HAP-1 (cell line): ENCODE measurements around the gene LPCAT2.

ENCODE experiments used
- DNase-seq, 2 experiments: peaks; one replicate each; pipeline ENCODE4 v3.0.0-alpha.2; 2016 to 2020; ENCODE audit warnings: low spot score in 2 of 2
- H3K27me3 ChIP-seq: fragments of 250-450 bp; sonication (Bioruptor Pico); 2 replicates; pipeline ENCODE4 v1.5.1; 2020; ENCODE audit warnings: low read depth, mild to moderate bottlenecking, moderate library complexity
- H3K36me3 ChIP-seq: fragments of 250-450 bp; sonication (Bioruptor Pico); replicated peaks from 2 replicates; pipeline ENCODE4 v1.5.1; 2020; ENCODE audit warnings: mild to moderate bottlenecking
- H3K4me1 ChIP-seq: fragments of 250-450 bp; sonication (Bioruptor Pico); 2 replicates; pipeline ENCODE4 v1.5.1; 2020; ENCODE audit warnings: mild to moderate bottlenecking
- H3K4me3 ChIP-seq: fragments of 250-450 bp; sonication (Bioruptor Pico); 2 replicates; pipeline ENCODE4 v1.5.1; 2020; ENCODE audit warnings: mild to moderate bottlenecking, moderate library complexity
- H3K9me3 ChIP-seq: fragments of 250-450 bp; sonication (Bioruptor Pico); 2 replicates; pipeline ENCODE4 v1.5.1; 2020; ENCODE audit warnings: mild to moderate bottlenecking, moderate library complexity
- in situ Hi-C: fragments of 300-500 bp; cut with MboI; formaldehyde crosslinking; loops from 3 replicates; pipeline ENCODE4 v1.14.3; 2020; ENCODE audit warnings: low sequenced_read_pairs, inconsistent platforms, mixed read lengths

LPCAT2 gene

DNA sequence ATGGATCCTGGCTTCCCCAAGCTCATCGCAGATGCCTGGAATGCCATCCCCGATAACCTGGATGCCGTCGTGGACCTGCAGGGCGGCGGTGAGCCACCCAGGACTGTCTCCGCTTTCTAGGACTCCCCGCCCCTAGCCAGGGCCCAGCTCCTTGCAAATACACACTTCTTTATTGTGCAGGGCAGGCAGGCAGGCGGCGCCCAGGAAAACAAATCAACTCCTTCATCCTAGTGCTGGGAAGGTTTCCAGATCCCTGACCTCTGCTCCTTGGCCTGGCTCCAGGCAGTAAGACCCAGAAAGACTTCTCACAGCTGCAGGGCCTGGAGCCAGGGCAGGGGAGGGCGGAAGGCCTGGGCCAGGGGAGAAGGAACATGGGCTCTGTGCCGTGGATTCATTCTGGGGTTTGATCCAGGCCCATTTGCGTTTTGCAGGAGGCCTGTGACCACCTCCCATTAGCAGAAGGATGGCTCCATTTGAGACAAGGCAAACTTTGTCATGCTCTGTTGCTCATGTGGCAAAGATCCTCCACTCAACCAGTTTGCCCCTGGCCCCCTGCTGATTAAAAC is 6.0 kb upstream of the LPCAT2 start:
- Histone ChIP-seq H3K27me3 (no peaks in the 10 kb centered on the region), H3K9me3 (no peaks in the 10 kb centered on the region), H3K36me3 (no peaks in the 10 kb centered on the region), H3K4me3 (no peak overlapping the region), H3K4me1 (no peaks in the 10 kb centered on the region)
- DNase-seq: peak; percentile 6 to 58
- in situ Hi-C loops: no loop called here

GRCh38 chr16:55503726-55504550 is 4.9 kb upstream of the LPCAT2 start:
- Histone ChIP-seq H3K27me3 (no peaks in the 10 kb centered on the region), H3K9me3 (no peaks in the 10 kb centered on the region), H3K36me3 (no peaks in the 10 kb centered on the region), H3K4me3 (no peak overlapping the region), H3K4me1 (no peaks in the 10 kb centered on the region)
- DNase-seq: no peak
- in situ Hi-C loops: no loop called here

GRCh38 chr16:55505333-55506015 is 3.4 kb upstream of the LPCAT2 start:
- in situ Hi-C loops: no loop called here

DNA sequence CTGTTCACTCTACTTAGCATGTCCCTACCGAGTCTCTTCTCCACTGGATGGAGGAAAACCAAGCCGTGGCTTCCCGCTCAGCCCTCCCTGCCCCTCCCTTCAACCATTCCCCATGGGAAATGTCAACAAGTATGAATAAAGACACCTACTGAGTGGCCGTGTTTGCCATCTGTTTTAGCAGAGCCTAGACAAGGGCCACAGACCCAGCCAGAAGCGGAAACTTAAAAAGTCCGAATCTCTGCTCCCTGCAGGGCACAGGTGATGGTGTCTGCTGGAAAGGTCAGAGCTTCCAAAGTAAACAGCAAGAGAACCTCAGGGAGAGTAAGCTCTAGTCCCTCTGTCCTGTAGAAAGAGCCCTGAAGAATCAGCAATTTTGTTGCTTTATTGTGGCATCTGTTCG is 2.8 kb upstream of the LPCAT2 start:
- no peak for DNase-seq
- no peaks in the 10 kb centered on the region for H3K9me3 ChIP-seq
- no peaks in the 10 kb centered on the region for H3K4me1 ChIP-seq
- no peaks in the 10 kb centered on the region for H3K27me3 ChIP-seq
- no peak overlapping the region for H3K4me3 ChIP-seq
- no peaks in the 10 kb centered on the region for H3K36me3 ChIP-seq
- in situ Hi-C loops: no loop called here

More at GRCh38 chr16:55505333-55506015, 3.4 kb upstream of the LPCAT2 start:
- Histone ChIP-seq H3K4me3 (no peak overlapping the region), H3K4me1 (no peaks in the 10 kb centered on the region), H3K9me3 (no peaks in the 10 kb centered on the region), H3K27me3 (no peaks in the 10 kb centered on the region), H3K36me3 (no peaks in the 10 kb centered on the region)
- DNase-seq: no peak

DNA sequence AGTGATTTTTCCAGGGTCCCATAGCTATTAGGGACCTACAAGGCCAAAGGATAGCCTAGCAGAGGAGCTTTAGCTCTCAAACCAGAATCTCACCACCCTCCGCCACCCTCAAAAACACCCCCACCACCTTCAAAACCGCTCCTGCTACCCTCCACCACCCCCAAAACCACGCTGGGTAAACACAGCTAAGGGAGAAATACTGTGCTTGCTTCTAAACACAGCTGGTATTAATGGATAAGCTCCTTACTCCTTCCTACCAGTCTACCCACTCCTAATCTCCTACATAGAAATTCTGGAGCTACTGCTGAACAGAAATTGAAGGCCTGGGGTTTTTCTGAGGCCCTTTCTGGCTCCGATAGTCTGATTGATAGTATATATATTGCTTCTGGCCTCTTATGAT is 2.2 kb upstream of the LPCAT2 start:
- Histone ChIP-seq H3K4me3 (no peak overlapping the region), H3K27me3 (no peaks in the 10 kb centered on the region), H3K4me1 (no peaks in the 10 kb centered on the region), H3K9me3 (no peaks in the 10 kb centered on the region), H3K36me3 (no peaks in the 10 kb centered on the region)
- no peak for DNase-seq
- in situ Hi-C loops: no loop called here

DNA sequence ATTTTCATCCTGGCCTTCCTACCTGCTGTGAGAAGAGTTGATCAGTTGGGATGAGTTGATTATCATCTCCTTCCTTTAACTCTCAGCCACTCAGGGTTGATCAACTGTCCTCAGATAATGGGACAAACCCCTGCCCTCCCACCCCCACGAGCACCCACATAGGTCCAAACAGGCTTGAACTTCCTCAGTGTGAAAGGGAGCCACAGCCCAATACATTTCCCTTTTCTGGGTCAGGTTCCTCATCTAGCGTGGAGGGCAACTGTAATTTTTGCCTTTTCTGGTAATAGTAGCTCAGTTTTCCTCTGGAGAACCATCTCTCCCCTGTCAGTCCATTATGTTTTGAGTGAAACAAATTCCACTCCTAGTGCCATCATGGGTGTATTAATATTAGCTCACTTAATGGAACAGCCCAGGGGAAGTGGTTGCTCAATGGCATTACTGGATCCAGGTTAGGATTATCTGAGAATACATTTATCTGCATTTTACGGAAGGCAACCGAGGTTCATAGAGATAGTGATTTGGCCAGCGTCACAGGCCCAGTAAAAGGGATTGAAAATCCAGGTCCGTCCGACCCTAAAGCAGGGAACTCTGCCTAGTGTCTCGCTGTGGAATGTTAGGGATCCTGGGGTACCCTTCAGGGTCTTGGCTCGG is 476 bp upstream of the LPCAT2 start:
- in situ Hi-C loops: no loop called here
- peak overlapping the region; percentile 60 for H3K4me3 ChIP-seq
- no peaks in the 10 kb centered on the region for H3K36me3 ChIP-seq
- no peak for DNase-seq
- H3K9me3 ChIP-seq: 0 out of 2 replicates have a peak, but pooled peaks cover 4% of the 10 kb centered on the region
- H3K27me3 ChIP-seq: no peaks in the 10 kb centered on the region
- H3K4me1 ChIP-seq: no peaks in the 10 kb centered on the region

- no peaks in the 10 kb centered on the region for H3K4me1 ChIP-seq
- 0 out of 2 replicates have a peak, but pooled peaks cover 4% of the 10 kb centered on the region for H3K9me3 ChIP-seq
- H3K4me3 ChIP-seq: no peak overlapping the region
- in situ Hi-C loops: no loop called here
- H3K27me3 ChIP-seq: no peaks in the 10 kb centered on the region
- DNase-seq: no peak
- no peaks in the 10 kb centered on the region for H3K36me3 ChIP-seq
These were observed 1.4 kb downstream of the LPCAT2 start for GRCh38 chr16:55510185-55510805.

DNA sequence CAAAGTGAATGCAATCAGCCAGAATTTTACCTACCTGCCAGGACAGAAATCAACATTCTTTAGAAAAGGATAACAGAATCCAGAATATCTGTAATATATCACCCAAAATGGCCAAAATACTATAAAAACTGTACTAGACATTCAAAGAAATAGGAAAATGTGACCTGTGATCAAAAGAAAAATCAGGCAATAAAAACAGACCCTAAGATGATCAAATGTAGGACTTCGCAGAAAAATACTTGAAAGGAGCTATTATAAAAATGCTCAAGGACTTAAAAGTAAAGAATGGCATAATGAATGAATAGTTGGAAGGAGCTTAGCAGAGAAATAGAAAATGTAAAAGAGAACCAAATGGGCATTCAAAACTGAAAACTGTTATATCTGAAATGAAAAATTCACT is 4.1 kb downstream of the LPCAT2 start:
- Histone ChIP-seq H3K9me3 (0 out of 2 replicates have a peak, but pooled peaks cover 4% of the 10 kb centered on the region), H3K36me3 (no peaks in the 10 kb centered on the region), H3K4me3 (no peak overlapping the region), H3K4me1 (no peaks in the 10 kb centered on the region), H3K27me3 (no peaks in the 10 kb centered on the region)
- no peak for DNase-seq
- in situ Hi-C loops: no loop called here

- Histone ChIP-seq H3K4me1 (no peaks in the 10 kb centered on the region), H3K4me3 (no peak overlapping the region), H3K27me3 (no peaks in the 10 kb centered on the region), H3K9me3 (0 out of 2 replicates have a peak, but pooled peaks cover 4% of the 10 kb centered on the region), H3K36me3 (no peaks in the 10 kb centered on the region)
- no peak for DNase-seq
- in situ Hi-C loops: no loop called here
These were observed 4.7 kb downstream of the LPCAT2 start for GRCh38 chr16:55513616-55514015.

DNA sequence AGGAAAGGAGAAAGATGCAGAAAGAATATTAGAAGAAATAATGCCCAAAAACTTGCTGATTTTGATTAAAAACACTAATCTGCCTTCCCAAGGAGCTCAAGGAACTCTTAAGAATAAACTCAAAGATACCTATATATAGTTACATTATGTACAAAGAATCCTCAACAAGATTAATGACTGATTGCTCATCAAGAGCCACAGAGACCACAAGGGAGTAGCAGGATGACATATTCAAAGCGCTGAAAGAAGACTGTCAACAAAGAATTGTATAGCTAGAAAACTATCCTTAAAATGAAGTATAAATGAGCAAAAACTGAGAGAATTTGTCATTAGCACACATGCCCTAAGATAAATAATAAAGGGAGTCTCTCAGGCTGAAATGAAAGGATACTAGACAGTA is 6.2 kb downstream of the LPCAT2 start:
- in situ Hi-C loops: no loop called here
- DNase-seq: no peak

DNA sequence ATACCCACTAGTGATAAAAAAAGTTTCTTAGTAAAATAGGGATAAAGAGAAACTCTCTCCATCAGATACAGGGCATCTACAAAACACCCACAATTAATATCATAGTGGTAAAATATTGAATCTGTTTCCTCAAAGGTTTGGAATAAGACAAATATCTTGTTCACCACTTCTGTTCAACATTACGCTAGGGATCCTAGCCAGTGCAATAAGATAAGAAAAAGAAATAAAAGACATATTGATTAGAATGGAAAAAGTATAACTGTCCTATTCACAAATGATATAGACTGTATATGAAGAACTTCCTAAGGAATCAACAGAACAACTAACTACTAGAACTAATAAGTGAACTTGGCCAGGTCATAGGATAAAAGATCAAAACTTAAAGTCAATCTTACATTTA is 12.9 kb downstream of the LPCAT2 start:
- Histone ChIP-seq H3K9me3 (no peaks in the 10 kb centered on the region), H3K4me3 (no peak overlapping the region), H3K36me3 (no peaks in the 10 kb centered on the region), H3K27me3 (no peaks in the 10 kb centered on the region), H3K4me1 (peaks cover 5% of the 10 kb centered on the region)
- DNase-seq: no peak
- in situ Hi-C loops: no loop called here

More for the DNA sequence above, 6.2 kb downstream of the LPCAT2 start:
- Histone ChIP-seq H3K27me3 (no peaks in the 10 kb centered on the region), H3K4me1 (no peaks in the 10 kb centered on the region), H3K9me3 (0 out of 2 replicates have a peak, but pooled peaks cover 4% of the 10 kb centered on the region), H3K36me3 (no peaks in the 10 kb centered on the region), H3K4me3 (no peak overlapping the region)

GRCh38 chr16:55526441-55526840 is 17.6 kb downstream of the LPCAT2 start:
- no peaks in the 10 kb centered on the region for H3K9me3 ChIP-seq
- H3K27me3 ChIP-seq: no peaks in the 10 kb centered on the region
- H3K36me3 ChIP-seq: no peaks in the 10 kb centered on the region
- peaks cover 5% of the 10 kb centered on the region for H3K4me1 ChIP-seq
- in situ Hi-C loops: no loop called here
- H3K4me3 ChIP-seq: no peak overlapping the region
- no peak for DNase-seq

- DNase-seq: no peak
- H3K27me3 ChIP-seq: no peaks in the 10 kb centered on the region
- peaks cover 5% of the 10 kb centered on the region for H3K4me1 ChIP-seq
- in situ Hi-C loops: no loop called here
- H3K4me3 ChIP-seq: no peak overlapping the region
- H3K9me3 ChIP-seq: no peaks in the 10 kb centered on the region
- H3K36me3 ChIP-seq: no peaks in the 10 kb centered on the region
These were observed 19.0 kb downstream of the LPCAT2 start for GRCh38 chr16:55527885-55528284.
